Activated naive CD4-positive, alpha-beta T cell treated with anti-CD3 and anti-CD28 coated beads, Interleukin-2, amount 50 U/mL, for 72 hours (primary cell): ENCODE measurements around the gene CACUL1. TPM values are rescaled to one million over a fixed set of nuclear protein-coding genes. Genes with fewer than 3 reads are reported as not detected.

Source experiments
- ATAC-seq, 2 donors: fragments of 150-1000 bp; cut with Tn5 transposase; 2 replicates each; pipeline ENCODE4 v1.10.0; 2021; ENCODE audit warnings: mild to moderate bottlenecking in 2 of 2, moderate library complexity in 2 of 2
- DNase-seq, 2 donors: peaks; one replicate each; pipeline ENCODE4 v3.0.0; 2021 to 2022; ENCODE audit warnings: low spot score in 2 of 2
- H3K27ac Mint-ChIP-seq, 2 donors: one replicate each; pipeline ENCODE4 v1.8.0; 2022; ENCODE audit warnings: mild to moderate bottlenecking in 2 of 2, mixed read lengths in 2 of 2
- H3K36me3 Mint-ChIP-seq, 2 donors: one replicate each; pipeline ENCODE4 v1.8.0; 2022; ENCODE audit warnings: mixed read lengths in 2 of 2
- H3K9me3 Mint-ChIP-seq, 2 donors: one replicate each; pipeline ENCODE4 v1.8.0; 2022; ENCODE audit warnings: mixed read lengths in 2 of 2
- total RNA-seq, 2 donors: library from RNA; stranded (reverse); gene quantifications; one replicate each; pipeline ENCODE4 v1.2.3, GENCODE V29; 2022

Gene CACUL1
- total RNA-seq, 2 donors from 2014 or later, result 22.5 to 29.4 TPM

GRCh38 chr10:118776033-118776432 is 21.3 kb upstream of the CACUL1 start:
- Mint-ChIP-seq H3K36me3 (peaks cover 8 to 25% of the 10 kb centered on the region in 2 donors), H3K9me3 (peaks cover 10 to 20% of the 10 kb centered on the region in 2 donors), H3K27ac (no peak overlapping the region)
- ATAC-seq, result no peak
- DNase-seq, result no peak

GRCh38 chr10:118775478-118775877 is 20.7 kb upstream of the CACUL1 start:
- peaks cover 10 to 23% of the 10 kb centered on the region in 2 donors for H3K9me3 Mint-ChIP-seq

GRCh38 chr10:118773041-118773440 is 18.3 kb upstream of the CACUL1 start:
- ATAC-seq (no peak), DNase-seq (no peak)
- Mint-ChIP-seq H3K27ac (no peak overlapping the region), H3K9me3 (peaks cover 10 to 13% of the 10 kb centered on the region in 2 donors), H3K36me3 (peaks cover 8 to 16% of the 10 kb centered on the region in 2 donors)

More at GRCh38 chr10:118775478-118775877, 20.7 kb upstream of the CACUL1 start:
- ATAC-seq, result no peak
- no peak overlapping the region for H3K27ac Mint-ChIP-seq
- DNase-seq, result no peak
- H3K36me3 Mint-ChIP-seq, result peaks cover 8 to 25% of the 10 kb centered on the region in 2 donors

DNA sequence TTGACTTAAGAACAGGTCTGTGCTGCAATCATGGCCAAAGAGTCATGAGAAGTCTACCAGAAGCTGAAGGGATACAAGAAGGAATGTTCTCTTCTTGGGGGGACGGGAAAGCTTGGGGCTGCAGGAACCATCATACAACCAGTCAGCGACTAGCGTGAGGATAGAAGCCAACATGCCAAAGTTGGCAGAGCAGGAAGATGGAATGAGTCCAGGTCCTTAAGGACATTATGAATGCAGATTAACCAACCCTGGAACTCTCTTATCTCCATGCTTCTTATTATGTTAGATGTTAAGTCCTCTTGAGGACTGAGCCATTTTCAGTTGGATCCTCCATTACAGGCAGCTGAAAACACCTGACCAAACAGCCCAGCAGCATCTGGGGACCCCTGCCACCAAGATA is 17.2 kb upstream of the CACUL1 start:
- ATAC-seq, result no peak
- H3K9me3 Mint-ChIP-seq, result peaks cover 4 to 5% of the 10 kb centered on the region in 2 donors
- H3K36me3 Mint-ChIP-seq, result peaks cover 5 to 13% of the 10 kb centered on the region in 2 donors
- no peak for DNase-seq
- peak overlapping the region in 1 of 2 donors; percentile 23 for H3K27ac Mint-ChIP-seq

- no peak for ATAC-seq
- no peak overlapping the region for H3K27ac Mint-ChIP-seq
- no peak for DNase-seq
- peaks cover 0 to 3% of the 10 kb centered on the region in 2 donors for H3K9me3 Mint-ChIP-seq
- no peaks in the 10 kb centered on the region for H3K36me3 Mint-ChIP-seq
These were observed 15.3 kb upstream of the CACUL1 start for GRCh38 chr10:118769898-118770600.

GRCh38 chr10:118768041-118768919 is 13.5 kb upstream of the CACUL1 start:
- Mint-ChIP-seq H3K36me3 (no peaks in the 10 kb centered on the region), H3K9me3 (peaks cover 0 to 3% of the 10 kb centered on the region in 2 donors), H3K27ac (no peak overlapping the region)
- no peak for DNase-seq
- ATAC-seq, result no peak

GRCh38 chr10:118767297-118768040 is 12.7 kb upstream of the CACUL1 start:
- DNase-seq, result no peak
- Mint-ChIP-seq H3K9me3 (peaks cover 0 to 3% of the 10 kb centered on the region in 2 donors), H3K36me3 (no peaks in the 10 kb centered on the region), H3K27ac (no peak overlapping the region)
- ATAC-seq, result no peak

GRCh38 chr10:118764195-118764594 is 9.4 kb upstream of the CACUL1 start:
- DNase-seq (no peak), ATAC-seq (no peak)
- no peak overlapping the region for H3K27ac Mint-ChIP-seq
- no peaks in the 10 kb centered on the region for H3K36me3 Mint-ChIP-seq
- no peaks in the 10 kb centered on the region for H3K9me3 Mint-ChIP-seq

- Mint-ChIP-seq H3K36me3 (no peaks in the 10 kb centered on the region), H3K27ac (no peak overlapping the region), H3K9me3 (no peaks in the 10 kb centered on the region)
- no peak for DNase-seq
- ATAC-seq, result no peak
These were observed 8.6 kb upstream of the CACUL1 start for GRCh38 chr10:118763202-118763988.

DNA sequence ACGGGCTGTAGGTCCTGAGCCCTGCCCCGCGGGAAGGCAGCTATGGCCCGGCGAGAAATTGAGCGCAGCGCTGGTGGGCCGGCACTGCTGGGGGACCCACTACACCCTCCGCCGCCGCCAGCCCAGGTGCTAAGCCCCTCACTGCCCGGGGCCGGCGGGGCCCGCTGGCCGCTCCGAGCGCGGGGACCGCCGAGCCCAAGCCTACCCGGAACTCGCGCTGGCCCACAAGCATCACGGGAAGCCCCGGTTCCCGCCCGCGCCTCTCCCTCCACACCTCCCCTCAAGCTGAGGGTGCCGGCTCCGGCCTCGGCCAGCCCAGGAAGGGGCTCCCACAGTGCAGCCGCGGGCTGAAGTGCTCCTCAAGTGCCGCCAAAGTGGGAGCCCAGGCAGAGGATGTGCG is 5.5 kb upstream of the CACUL1 start:
- DNase-seq (no peak), ATAC-seq (no peak)
- Mint-ChIP-seq H3K9me3 (no peaks in the 10 kb centered on the region), H3K27ac (no peak overlapping the region), H3K36me3 (no peaks in the 10 kb centered on the region)

- H3K27ac Mint-ChIP-seq, result no peak overlapping the region
- peaks cover 7 to 8% of the 10 kb centered on the region in 2 donors for H3K36me3 Mint-ChIP-seq
- H3K9me3 Mint-ChIP-seq, result no peaks in the 10 kb centered on the region
- no peak for DNase-seq
- no peak for ATAC-seq
These were observed 3.7 kb upstream of the CACUL1 start for GRCh38 chr10:118758449-118758848.

DNA sequence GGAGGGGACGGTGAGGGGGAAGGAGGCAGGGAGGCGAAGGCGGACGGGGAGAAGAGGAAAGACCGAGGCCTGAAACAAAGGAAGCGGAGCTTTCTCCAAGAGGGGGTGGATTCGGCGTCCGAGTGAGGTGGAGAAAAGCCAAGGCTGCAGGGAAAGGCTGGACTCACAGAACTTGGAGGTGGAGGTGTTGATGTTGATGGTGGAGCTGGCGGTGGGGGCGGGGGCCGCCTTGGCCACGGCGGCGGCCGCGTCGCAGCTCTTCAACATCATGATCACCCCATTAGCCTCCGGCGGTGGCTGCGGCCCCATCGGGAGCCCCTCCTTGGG is 578 bp downstream of the CACUL1 start:
- Mint-ChIP-seq H3K27ac (peak overlapping the region; percentile 94), H3K36me3 (peaks cover 8% of the 10 kb centered on the region in 2 donors), H3K9me3 (no peaks in the 10 kb centered on the region)
- ATAC-seq (peak; percentile 1 to 23), DNase-seq (peak in 1 of 2 donors; percentile 51)

DNA sequence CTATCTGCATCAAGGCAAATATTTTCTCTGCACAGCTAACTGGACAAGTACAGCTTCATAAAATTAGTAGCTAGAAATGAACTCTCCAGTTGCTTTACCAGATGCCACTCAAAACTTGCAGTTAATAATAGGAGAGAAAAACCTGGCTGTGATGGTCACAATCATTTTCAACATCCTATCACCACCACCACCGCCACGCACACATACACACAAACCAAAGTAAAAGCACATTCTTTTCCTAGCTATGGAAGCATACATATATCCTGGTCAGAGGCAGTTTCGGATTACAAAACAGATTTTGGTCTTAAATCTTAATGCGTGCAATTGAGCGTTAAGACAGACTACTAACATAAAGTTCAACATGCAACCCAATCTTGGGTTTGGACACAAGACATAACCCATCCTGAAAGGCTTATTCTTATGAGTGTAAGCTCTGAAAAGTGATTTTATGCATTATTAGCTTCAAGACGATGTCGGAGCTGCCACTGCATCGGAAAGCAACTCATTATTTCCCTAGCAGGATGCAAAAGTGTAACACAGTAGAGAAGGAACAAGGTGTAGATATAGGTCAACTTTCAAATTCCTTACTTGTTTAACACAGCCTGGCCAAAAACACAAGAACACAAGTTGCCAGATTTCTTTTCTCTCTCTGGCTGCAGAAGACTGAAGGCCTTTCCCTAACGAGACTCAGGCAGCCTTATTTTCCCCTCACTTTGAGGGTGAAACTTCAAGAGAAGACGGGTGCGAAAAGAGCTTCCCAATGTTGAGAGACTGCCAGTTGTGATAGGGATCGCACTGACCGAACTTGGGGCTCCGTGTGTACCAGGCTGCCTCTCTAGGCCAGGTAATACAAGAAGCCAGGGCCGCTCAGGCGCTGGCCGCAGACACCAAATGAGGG is 1.2 kb downstream of the CACUL1 start:
- H3K27ac Mint-ChIP-seq, result peak overlapping the region; percentile 94
- H3K9me3 Mint-ChIP-seq, result no peaks in the 10 kb centered on the region
- no peak for DNase-seq
- peaks cover 8 to 12% of the 10 kb centered on the region in 2 donors for H3K36me3 Mint-ChIP-seq
- ATAC-seq, result peak in 1 of 2 donors; percentile 20

DNA sequence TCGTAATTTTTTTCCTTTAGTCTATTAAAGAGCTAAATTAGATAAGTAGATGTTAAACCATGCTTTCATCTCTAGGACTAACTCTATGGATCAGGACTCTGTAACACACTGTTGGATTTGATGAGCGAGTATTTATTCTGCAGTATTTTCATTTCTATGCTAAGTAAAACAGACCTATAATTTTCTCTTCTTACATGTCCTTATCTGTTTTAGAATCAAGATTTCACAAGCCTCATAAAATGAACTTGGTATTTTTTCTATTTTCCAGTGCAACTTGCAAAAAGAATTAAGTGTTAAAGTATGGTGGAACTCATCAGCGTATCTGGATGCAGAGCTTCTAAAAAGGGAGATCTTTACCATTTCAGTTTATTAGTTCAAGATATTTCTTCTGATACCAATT is 2.4 kb downstream of the CACUL1 start:
- ATAC-seq (no peak), DNase-seq (no peak)
- H3K27ac Mint-ChIP-seq, result no peak overlapping the region
- H3K36me3 Mint-ChIP-seq, result peaks cover 13 to 22% of the 10 kb centered on the region in 2 donors
- no peaks in the 10 kb centered on the region for H3K9me3 Mint-ChIP-seq

DNA sequence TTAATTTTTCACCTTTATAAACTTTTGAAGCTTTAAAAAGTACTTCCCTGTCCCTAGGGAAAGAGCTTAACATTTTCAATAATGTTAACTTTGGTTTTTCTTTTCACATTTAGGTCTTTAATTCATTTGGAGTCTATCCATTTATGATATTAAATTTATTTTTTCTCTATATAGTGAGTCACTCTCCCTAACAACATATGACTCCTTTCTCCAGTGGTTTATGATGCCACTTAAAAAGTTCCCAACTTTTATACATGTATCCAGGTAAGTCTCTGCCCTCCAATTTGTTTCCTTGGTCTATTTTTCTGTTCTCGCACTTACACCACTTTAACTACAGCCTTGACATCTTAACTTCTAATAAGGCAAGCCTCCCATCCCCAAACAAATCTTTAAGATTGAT is 3.5 kb downstream of the CACUL1 start:
- no peak for ATAC-seq
- Mint-ChIP-seq H3K27ac (no peak overlapping the region), H3K36me3 (peaks cover 15 to 25% of the 10 kb centered on the region in 2 donors), H3K9me3 (no peaks in the 10 kb centered on the region)
- no peak for DNase-seq
